Mesothelial cell of epicardium (in vitro differentiated cells): ENCODE results near the gene POLR3K. TPM values are rescaled to one million over a fixed set of nuclear protein-coding genes. Genes with fewer than 3 reads are reported as not detected.

ENCODE experiments used
- DNase-seq, 2 experiments: peaks; one replicate each; pipeline ENCODE4 v3.0.0; 2021; ENCODE audit warnings: low spot score in 2 of 2; ENCODE audit not compliant: unreplicated experiment in 2 of 2
- H3K27ac Mint-ChIP-seq: 2 replicates; pipeline ENCODE4 v1.8.0; 2021; ENCODE audit warnings: mixed read lengths
- H3K27me3 Mint-ChIP-seq: 2 replicates; pipeline ENCODE4 v1.8.0; 2021; ENCODE audit warnings: low read depth, mixed read lengths
- H3K36me3 Mint-ChIP-seq: 2 replicates; pipeline ENCODE4 v1.8.0; 2021; ENCODE audit warnings: mixed read lengths
- H3K4me1 Mint-ChIP-seq: 2 replicates; pipeline ENCODE4 v1.8.0; 2021; ENCODE audit warnings: mixed read lengths
- H3K4me3 Mint-ChIP-seq: 2 replicates; pipeline ENCODE4 v1.8.0; 2021; ENCODE audit warnings: mild to moderate bottlenecking, moderate library complexity, mixed read lengths
- H3K9me3 Mint-ChIP-seq: 2 replicates; pipeline ENCODE4 v1.8.0; 2021; ENCODE audit warnings: mixed read lengths
- total RNA-seq: library from RNA; stranded (reverse); gene quantifications from 3 replicates; pipeline ENCODE4 v1.2.1, GENCODE V29; 2021
- TF ChIP-seq, protein P1 (sequence below): fragments of 200-600 bp; sonication (generic); IDR thresholded peaks from one replicate; pipeline ENCODE4 v1.5.0; 2021; ENCODE audit warnings: antibody characterized with exemption; ENCODE audit not compliant: unreplicated experiment

POLR3K gene
- 8.7 to 9.2 TPM (median 9.1 TPM) in 3 replicates for total RNA-seq

DNA sequence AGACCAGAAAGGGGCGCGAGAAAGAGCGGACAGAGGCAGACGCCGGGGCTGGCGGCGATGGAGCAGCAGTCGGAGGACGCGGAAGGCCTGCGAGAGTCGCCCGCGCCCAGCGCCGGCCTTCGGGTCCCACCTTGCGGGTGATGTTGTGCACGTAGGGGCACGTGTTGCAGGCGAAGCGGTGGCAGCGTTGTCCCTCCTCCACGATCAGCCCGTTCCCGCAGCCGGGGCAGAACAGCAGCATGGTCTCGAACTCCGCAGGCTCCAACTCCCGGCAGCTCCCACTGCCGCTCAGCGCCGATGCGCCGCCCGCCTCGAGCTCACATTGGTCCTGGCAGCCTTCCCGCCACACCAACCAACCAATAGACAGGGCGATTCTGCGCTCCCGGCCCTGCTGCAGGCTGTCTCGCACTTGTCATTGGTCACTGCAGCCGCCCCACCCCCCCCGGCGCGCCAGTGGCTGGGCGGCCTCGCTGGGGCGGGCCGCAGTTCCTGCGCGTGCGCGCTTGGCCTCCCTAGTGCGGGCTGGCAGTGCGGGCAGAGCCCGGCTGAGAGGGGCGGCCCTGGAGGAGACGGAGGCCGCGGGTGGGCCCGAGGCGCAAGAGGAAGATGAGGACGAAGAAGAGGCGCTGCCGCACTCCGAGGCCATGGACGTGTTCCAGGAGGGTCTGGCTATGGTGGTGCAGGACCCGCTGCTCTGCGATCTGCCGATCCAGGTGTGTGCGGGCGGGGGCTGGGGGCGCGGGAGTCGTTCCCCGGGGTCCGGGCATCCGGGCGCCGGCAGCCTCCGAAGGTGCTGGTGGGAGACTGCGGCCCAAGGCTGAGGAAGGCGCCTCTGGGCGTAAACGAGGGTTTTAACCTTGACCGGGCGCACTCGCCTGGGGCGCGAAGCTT, at the start of gene POLR3K, which contains the start of gene SNRNP25:
Gene POLR3K (minus strand): TSS at position 263 of the 891 bp plus-strand sequence. CDS start 22 bp downstream, at position 241.
Gene SNRNP25 (plus strand): TSS at position 483 of the 891 bp plus-strand sequence. CDS start 189 bp downstream, at position 672.
- Mint-ChIP-seq H3K4me1 (peaks cover 14% of the 10 kb centered on the region), H3K4me3 (peak within 1 kb of the TSS; percentile 94)

DNA sequence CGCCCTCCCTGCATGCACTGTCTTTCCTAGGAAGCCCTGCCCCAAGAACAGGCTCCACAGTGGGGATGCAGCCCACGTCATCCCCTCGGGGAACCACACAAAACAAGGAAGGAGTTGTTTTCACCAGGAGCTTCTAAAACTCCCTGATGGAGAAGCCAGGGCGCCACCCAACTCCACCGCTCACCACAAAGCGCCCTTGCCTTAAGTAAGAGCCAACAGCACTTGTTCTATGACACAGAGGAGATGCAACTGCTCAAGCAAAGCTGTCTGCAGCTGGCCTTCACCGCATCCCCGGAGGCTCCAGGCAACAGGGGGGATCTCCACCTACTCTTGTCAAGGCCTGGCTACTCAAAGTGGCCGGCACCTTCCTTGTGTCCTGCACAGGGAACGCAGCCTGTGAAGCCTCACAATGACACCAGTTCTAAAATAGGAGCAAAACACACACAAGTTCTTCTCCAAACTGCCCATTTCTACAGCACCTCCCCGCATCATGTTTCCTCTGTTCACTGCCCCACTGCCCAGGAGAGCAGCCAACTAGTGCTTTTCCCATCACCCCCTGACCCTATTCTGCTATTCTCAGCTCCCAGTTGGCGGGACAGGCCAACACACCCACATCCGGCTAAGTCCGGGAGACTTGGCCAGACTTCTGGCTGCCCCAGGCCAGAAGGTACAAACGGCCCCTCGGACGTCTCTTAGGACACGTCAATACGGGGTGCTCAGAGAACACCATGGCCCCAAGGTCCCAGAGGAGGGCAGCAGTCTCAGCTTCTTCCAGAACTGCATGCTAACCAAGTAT, 48.9 kb upstream of the POLR3K start:
- H3K4me1 Mint-ChIP-seq, result no peaks in the 10 kb centered on the region

More for the DNA sequence above, at the start of gene POLR3K, which contains the start of gene SNRNP25:
- TF ChIP-seq, protein P1, sequence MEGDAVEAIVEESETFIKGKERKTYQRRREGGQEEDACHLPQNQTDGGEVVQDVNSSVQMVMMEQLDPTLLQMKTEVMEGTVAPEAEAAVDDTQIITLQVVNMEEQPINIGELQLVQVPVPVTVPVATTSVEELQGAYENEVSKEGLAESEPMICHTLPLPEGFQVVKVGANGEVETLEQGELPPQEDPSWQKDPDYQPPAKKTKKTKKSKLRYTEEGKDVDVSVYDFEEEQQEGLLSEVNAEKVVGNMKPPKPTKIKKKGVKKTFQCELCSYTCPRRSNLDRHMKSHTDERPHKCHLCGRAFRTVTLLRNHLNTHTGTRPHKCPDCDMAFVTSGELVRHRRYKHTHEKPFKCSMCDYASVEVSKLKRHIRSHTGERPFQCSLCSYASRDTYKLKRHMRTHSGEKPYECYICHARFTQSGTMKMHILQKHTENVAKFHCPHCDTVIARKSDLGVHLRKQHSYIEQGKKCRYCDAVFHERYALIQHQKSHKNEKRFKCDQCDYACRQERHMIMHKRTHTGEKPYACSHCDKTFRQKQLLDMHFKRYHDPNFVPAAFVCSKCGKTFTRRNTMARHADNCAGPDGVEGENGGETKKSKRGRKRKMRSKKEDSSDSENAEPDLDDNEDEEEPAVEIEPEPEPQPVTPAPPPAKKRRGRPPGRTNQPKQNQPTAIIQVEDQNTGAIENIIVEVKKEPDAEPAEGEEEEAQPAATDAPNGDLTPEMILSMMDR, result no peak
- H3K27ac Mint-ChIP-seq, result peak within 1 kb of the TSS; percentile 95
- no peaks in the 10 kb centered on the region for H3K9me3 Mint-ChIP-seq
- peaks cover 13% of the 10 kb centered on the region for H3K36me3 Mint-ChIP-seq
- peak; percentile 97 to 98 for DNase-seq
- no peaks in the 10 kb centered on the region for H3K27me3 Mint-ChIP-seq

DNA sequence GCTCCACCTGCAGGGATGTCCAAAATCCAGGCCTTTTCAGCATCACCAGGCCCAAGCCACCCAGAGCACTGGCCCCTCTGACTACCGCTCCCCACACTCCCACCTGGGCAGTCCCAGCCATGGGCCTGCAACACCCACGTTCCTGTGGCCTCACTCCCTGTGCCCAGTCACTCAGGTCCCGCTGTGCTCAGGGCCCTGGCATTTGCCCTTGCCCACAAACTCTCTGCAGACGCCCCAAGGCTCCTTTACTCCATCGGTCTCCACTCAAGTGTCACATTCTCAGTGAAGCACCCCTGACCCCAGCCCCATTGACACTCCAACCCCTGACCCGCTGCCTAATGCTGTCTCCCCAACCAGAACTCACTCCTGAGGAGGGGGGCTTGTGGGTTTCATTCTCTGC, 48.2 kb upstream of the POLR3K start:
- no peak overlapping the region for H3K27ac Mint-ChIP-seq
- H3K36me3 Mint-ChIP-seq, result peaks cover 4% of the 10 kb centered on the region
- no peak for DNase-seq
- TF ChIP-seq, protein P1, result no peak
- no peaks in the 10 kb centered on the region for H3K9me3 Mint-ChIP-seq
- peaks cover 2% of the 10 kb centered on the region for H3K4me1 Mint-ChIP-seq
- H3K4me3 Mint-ChIP-seq, result no peak overlapping the region
- no peaks in the 10 kb centered on the region for H3K27me3 Mint-ChIP-seq

More for the DNA sequence above, 48.9 kb upstream of the POLR3K start:
- Mint-ChIP-seq H3K27me3 (no peaks in the 10 kb centered on the region), H3K27ac (no peak overlapping the region), H3K4me3 (no peak overlapping the region), H3K9me3 (no peaks in the 10 kb centered on the region), H3K36me3 (peaks cover 4% of the 10 kb centered on the region)
- TF ChIP-seq, protein P1, result no peak
- no peak for DNase-seq

DNA sequence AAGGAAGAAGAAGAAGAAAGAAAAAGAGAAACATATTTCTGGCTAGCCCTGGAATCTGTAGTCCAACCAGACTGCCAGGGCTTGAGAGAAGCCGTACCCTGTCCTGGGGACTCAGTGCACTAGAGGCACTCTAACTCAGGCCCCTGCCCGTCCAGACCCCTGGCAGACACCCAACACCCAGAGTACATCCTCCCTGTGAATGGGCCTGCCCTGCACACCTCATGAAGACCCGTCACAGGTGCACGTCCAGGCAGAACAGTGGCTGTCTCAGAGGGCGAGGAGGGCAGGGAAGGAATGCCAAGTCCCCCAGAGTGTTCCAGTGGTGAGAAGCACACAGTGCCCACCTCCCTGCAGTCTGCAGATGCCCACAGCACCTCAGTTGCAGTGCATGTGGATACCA, 47.6 kb upstream of the POLR3K start:
- TF ChIP-seq, protein P1, result no peak
- peaks cover 4% of the 10 kb centered on the region for H3K36me3 Mint-ChIP-seq
- DNase-seq, result no peak
- H3K9me3 Mint-ChIP-seq, result no peaks in the 10 kb centered on the region
- H3K27me3 Mint-ChIP-seq, result no peaks in the 10 kb centered on the region
- peaks cover 2% of the 10 kb centered on the region for H3K4me1 Mint-ChIP-seq
- no peak overlapping the region for H3K27ac Mint-ChIP-seq
- H3K4me3 Mint-ChIP-seq, result no peak overlapping the region

DNA sequence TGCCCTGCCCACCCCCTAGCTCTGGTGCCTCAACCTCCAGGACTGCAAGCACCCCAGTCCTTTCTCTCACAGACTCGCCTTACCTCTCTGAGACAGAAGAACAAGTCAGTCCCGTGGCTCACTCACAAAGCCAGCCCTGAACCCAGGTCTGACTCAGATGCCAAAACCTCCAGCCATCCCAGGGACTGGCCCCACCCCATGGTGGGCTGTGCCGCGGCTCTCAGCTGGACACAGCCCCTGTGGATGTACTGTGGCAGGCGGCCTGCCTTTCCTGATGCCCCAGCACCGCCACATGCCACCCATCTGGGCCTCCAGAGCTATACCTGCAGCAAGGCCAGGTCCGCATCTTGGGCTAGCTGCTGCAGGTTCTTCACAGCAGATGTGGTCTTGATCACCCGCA, 44.4 kb upstream of the POLR3K start:
- H3K27me3 Mint-ChIP-seq, result no peaks in the 10 kb centered on the region
- TF ChIP-seq, protein P1, result no peak
- no peaks in the 10 kb centered on the region for H3K9me3 Mint-ChIP-seq
- peaks cover 8% of the 10 kb centered on the region for H3K36me3 Mint-ChIP-seq
- H3K27ac Mint-ChIP-seq, result no peak overlapping the region
- no peak for DNase-seq
- H3K4me3 Mint-ChIP-seq, result no peak overlapping the region
- peaks cover 2% of the 10 kb centered on the region for H3K4me1 Mint-ChIP-seq
